ENCODE measurements around the gene PHF21A. TPM values are rescaled to one million over a fixed set of nuclear protein-coding genes. Genes with fewer than 3 reads are reported as not detected.

PHF21A gene
- total and polyA plus RNA-seq, 2 donors (not counting 3 experiments of a cell fraction or from before 2014, with no cell fraction given), result 14.1 to 30.5 TPM

DNA sequence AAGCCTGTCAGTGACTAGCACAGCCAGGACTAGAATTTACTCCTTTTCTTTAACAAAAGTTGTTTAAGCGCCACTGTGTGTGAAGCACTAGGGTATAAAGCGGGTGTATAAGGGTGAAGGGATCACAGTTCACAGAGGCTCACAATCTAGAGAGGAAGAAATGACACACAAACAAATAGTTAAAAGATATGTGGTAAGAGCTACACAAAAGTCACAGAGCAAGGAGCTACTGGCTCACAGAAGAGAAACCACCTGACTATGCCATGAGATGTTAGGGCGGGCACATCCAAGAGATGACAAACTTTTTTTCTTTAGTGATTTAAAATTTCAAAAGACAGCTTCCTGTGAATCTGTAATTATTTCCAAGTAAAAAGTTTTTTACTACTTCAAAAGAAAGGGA lies 55.6 kb downstream of the PHF21A start:
- TF ChIP-seq FOS (IDR thresholded peaks at IDR 0.05; ENCODE audit: borderline replicate concordance, insufficient read depth, low read length), result no peak
- no peak for TF ChIP-seq JUN (IDR thresholded peaks at IDR 0.05; ENCODE audit: borderline replicate concordance, insufficient read depth, insufficient read length, low read depth)
- TF ChIP-seq POLR2AphosphoS5 (IDR thresholded peaks at IDR 0.05; ENCODE audit: insufficient read depth, low read depth, low read length), result no peak
- TF ChIP-seq MYC (IDR thresholded peaks at IDR 0.05; ENCODE audit: low read depth, low read length), result no peak
- TF ChIP-seq, protein P1, sequence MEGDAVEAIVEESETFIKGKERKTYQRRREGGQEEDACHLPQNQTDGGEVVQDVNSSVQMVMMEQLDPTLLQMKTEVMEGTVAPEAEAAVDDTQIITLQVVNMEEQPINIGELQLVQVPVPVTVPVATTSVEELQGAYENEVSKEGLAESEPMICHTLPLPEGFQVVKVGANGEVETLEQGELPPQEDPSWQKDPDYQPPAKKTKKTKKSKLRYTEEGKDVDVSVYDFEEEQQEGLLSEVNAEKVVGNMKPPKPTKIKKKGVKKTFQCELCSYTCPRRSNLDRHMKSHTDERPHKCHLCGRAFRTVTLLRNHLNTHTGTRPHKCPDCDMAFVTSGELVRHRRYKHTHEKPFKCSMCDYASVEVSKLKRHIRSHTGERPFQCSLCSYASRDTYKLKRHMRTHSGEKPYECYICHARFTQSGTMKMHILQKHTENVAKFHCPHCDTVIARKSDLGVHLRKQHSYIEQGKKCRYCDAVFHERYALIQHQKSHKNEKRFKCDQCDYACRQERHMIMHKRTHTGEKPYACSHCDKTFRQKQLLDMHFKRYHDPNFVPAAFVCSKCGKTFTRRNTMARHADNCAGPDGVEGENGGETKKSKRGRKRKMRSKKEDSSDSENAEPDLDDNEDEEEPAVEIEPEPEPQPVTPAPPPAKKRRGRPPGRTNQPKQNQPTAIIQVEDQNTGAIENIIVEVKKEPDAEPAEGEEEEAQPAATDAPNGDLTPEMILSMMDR (IDR thresholded peaks at IDR 0.05; ENCODE audit: extremely low read depth in 1 of 2, insufficient read depth in 1 of 2, low read depth in 1 of 2, low read length in 2 of 2), result no peak
- TF ChIP-seq POLR2A (IDR thresholded peaks at IDR 0.05; ENCODE audit: low read depth, low read length), result no peak
- no peak for TF ChIP-seq GATA2 (IDR thresholded peaks at IDR 0.05; ENCODE audit: insufficient read depth, insufficient read length, low read depth, low read length)
- no peak for TF ChIP-seq EZH2 (IDR thresholded peaks at IDR 0.05; ENCODE audit: borderline replicate concordance, low read depth, low read length, severe bottlenecking)
- TF ChIP-seq, protein P2, sequence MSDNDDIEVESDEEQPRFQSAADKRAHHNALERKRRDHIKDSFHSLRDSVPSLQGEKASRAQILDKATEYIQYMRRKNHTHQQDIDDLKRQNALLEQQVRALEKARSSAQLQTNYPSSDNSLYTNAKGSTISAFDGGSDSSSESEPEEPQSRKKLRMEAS (IDR thresholded peaks at IDR 0.05; ENCODE audit: insufficient read depth, insufficient read length), result no peak
- no peaks in the 10 kb centered on the region for H3K4me1 ChIP-seq (ENCODE audit: control insufficient read depth, extremely low read depth, insufficient read depth, low read length)
- H3K4me3 ChIP-seq (replicated peaks in 1 of 3; ENCODE audit: insufficient read depth in 1 of 3, low read depth in 1 of 3, low read length in 3 of 3), result no peak overlapping the region
- H3K27me3 ChIP-seq (ENCODE audit: control insufficient read depth in 2 of 2, insufficient read depth in 2 of 2, low read length in 2 of 2), result no peaks in the 10 kb centered on the region
- DNase-seq (ENCODE audit: low read depth, low spot score) (no peak), FAIRE-seq (no peak)
- dilution Hi-C loops (cut with MboI; ENCODE audit: extremely low pct_ligation_motif_present, low sequenced_read_pairs) (no loop called here), intact Hi-C loops (cut with micrococcal nuclease) (no loop called here)
- CTCF ChIA-PET, result interaction anchor here (0.9 kb wide), 1 partner anchor 17 kb away, joined by 3 read pairs; no protein-coding TSS in a partner anchor
- H3K9ac ChIP-seq (replicated peaks; ENCODE audit: extremely low read depth, insufficient read depth, low read length), result no peak overlapping the region
- no peaks in the 10 kb centered on the region for H4K20me1 ChIP-seq (replicated peaks; ENCODE audit: control insufficient read depth, extremely low read depth, insufficient read depth, low read length)
- POLR2A ChIA-PET, result no interaction called here
- H3K9me1 ChIP-seq (replicated peaks; ENCODE audit: control insufficient read depth, extremely low read depth, insufficient read depth, low read length), result no peaks in the 10 kb centered on the region
- no peak overlapping the region for H2AFZ ChIP-seq (ENCODE audit: low read depth, low read length)
- no peaks in the 10 kb centered on the region for H3K9me3 ChIP-seq (replicated peaks; ENCODE audit: control insufficient read depth, insufficient read depth, low read length)
- no TSS peak for BruUV-seq (replicated peaks)
- no peaks in the 10 kb centered on the region for H3K79me2 ChIP-seq (ENCODE audit: control insufficient read depth, insufficient read depth, low read length)
- H3K27ac ChIP-seq (ENCODE audit: insufficient read depth, low read depth, low read length), result no peak overlapping the region
- H3K4me2 ChIP-seq (ENCODE audit: insufficient read depth, low read length), result no peak overlapping the region
- no peaks in the 10 kb centered on the region for H3K36me3 ChIP-seq (ENCODE audit: control insufficient read depth in 2 of 2, extremely low read depth in 1 of 2, insufficient read depth in 2 of 2, low read length in 2 of 2)

Data from endothelial cell of umbilical vein (primary cell).